Stimulated activated CD8-positive, alpha-beta memory T cell treated with anti-CD3 and anti-CD28 coated beads, Interleukin-7, amount 100 ng/mL, for 24 hours (primary cell): ENCODE measurements around the gene PI4K2B.
"Not testable (repeated sequence)": the region's sequence is repeated elsewhere in the genome, so short reads cannot be mapped to it uniquely, and the experiment has no call there.

Experiments
- DNase-seq: peaks from one replicate; pipeline ENCODE4 v3.0.0-alpha.2; 2020; ENCODE audit warnings: low read depth

The PI4K2B gene

GRCh38 chr4:25242195-25242594 is 8.4 kb downstream of the PI4K2B start:
- not testable (repeated sequence) for DNase-seq

DNA sequence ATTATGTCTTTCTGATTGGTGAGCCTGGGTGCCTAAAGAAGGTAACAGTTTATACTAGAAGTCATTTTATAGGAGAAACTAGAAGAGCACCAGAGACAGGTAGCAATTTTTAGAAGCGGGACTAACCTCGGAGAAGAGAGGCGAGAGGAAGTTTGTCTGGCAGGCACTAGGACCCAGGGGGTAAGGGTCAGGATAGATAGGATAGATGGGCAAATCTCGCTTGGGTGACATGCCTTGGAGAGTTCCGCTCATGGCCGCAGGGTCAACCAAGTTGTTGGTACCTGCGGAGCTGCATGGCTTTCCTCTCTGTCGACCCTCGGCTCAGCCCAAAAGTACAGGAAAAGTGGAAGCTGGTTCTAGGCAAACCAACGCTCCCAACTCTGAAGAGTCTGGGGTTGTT is 11.3 kb downstream of the PI4K2B start:
- DNase-seq: no peak

GRCh38 chr4:25246680-25247611 is 13.1 kb downstream of the PI4K2B start:
- no peak for DNase-seq

- not testable (repeated sequence) for DNase-seq
These were observed 15.0 kb downstream of the PI4K2B start for GRCh38 chr4:25248875-25249274.

DNA sequence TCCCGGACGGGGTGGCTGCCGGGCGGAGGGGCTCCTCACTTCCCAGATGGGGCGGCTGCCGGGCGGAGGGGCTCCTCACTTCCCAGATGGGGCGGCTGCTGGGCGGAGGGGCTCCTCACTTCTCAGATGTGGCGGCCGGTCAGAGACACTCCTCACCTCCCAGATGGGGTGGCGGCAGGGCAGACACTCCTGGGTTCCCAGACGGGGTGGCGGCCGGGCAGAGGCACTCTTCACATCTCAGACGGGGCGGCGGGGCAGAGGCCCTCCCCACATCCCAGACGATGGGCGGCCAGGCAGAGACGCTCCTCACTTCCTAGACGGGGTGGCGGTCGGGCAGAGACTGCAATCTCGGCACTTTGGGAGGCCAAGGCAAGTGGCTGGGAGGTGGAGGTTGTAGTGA is 15.7 kb downstream of the PI4K2B start:
- not testable (repeated sequence) for DNase-seq

DNA sequence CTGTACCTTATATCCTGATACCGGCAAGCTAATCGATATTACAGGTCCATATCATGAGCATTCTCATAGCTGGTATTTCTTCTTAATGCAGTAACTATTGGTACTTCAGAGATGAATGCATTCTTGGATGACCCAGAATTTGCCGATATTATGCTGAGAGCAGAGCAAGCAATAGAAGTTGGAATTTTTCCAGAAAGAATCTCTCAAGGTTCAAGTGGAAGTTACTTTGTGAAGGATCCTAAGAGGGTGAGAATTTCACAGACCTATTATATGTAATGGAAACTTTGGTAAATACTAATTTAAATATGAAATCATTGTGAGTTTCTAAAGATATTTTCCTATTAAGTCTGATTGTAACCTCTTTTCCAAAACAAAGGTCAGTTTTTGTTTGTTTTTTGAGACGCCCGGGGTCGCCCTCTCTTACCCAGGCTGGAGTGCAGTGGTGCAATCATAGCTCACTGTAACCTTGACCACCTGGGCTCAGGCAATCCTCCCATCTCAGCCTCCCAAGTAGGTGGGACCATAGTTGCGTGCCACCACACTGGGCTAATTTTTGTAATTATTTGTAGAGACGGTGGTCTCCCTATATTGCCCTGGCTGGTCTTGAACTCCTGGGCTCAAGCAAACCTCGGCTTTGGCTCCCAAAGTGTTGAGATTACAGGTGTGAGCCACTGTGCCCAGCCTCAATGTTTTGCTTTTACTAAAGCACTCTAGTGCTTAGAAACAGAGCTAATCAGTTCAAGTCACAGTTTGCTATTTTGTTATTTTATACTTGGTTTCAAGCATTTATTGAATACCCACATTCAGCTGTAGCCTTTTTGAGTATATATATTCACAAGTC is 18.6 kb downstream of the PI4K2B start:
- DNase-seq: no peak

GRCh38 chr4:25253071-25253445 is 19.2 kb downstream of the PI4K2B start:
- DNase-seq: no peak

DNA sequence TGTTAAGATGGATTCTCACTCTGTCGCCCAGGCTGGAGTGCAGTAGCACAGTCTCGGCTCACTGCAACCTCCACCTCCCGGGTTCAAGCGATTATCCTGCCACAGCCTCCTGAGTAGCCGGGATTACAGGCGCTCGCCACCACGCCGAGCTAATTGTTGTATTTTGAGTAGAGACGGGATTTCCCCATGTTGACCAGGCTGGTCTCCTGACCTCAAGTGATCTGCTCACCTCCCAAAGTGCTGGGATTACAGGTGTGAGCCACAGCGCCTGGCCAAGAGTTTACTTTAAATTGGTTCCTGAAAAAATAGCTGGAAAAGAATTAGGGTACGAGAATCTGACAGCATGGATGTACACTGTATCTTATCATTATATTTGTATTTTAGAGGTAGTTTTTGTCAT is 20.0 kb downstream of the PI4K2B start:
- DNase-seq: not testable (repeated sequence)

- no peak for DNase-seq
These were observed 25.2 kb downstream of the PI4K2B start for GRCh38 chr4:25258980-25259578.

DNA sequence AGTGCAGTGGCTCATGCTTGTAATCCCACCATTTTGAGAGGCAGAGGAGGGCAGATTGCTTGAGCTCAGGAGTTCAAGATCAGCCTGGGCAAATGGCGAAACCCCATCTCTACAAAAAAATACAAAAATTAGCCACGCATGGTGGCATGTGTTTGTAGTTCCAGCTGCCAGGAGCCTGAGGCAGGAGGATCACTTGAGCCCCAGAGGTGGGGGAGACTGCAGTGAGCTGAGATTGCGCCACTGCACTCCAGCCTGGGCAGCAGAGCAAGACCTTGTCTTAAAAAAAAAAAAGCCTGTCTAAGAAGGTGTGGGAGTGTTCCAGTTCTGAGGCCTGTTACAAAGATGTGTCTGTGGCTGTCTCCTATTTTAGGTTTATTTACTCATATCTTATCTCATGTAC is 38.0 kb downstream of the PI4K2B start:
- no peak for DNase-seq

DNA sequence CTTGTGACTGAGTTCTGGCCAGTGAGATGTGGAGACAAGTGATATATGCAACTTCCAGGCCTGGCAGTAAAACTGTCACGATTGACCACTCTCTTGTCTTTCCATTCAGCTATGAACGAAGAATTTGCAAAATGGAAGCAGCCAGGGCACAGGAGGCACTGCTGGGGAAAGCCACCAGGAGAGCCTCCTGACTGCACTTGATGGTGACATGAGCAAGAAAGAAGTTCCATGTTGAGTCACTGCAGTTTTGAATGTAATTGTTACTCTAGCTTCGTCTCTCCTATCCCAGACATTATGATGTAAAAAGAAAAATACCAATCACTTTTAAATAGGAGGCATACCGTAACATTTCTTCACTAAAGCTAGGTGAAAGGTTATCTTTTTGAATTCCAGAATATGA is 46.4 kb downstream of the PI4K2B start:
- no peak for DNase-seq

GRCh38 chr4:25283948-25284347 is 50.1 kb downstream of the PI4K2B start:
- DNase-seq: no peak

DNA sequence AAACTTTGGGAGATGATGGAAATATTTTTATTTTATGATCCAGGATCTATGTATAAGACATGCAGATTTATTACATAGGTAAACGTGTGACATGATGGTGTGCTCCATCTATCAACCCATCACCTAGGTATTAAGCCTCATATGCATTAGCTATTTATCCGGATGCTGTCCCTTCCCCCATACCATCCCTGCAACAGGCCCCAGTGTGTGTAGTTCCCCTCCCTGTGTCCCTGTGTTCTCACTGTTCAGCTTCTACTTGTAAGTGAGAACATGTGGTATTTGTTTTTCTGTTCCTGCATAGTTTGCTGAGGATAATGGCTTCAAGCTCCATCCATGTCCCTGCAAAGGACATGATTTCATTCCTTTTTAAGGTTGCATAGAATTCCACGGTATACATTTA is 50.6 kb downstream of the PI4K2B start:
- no peak for DNase-seq

DNA sequence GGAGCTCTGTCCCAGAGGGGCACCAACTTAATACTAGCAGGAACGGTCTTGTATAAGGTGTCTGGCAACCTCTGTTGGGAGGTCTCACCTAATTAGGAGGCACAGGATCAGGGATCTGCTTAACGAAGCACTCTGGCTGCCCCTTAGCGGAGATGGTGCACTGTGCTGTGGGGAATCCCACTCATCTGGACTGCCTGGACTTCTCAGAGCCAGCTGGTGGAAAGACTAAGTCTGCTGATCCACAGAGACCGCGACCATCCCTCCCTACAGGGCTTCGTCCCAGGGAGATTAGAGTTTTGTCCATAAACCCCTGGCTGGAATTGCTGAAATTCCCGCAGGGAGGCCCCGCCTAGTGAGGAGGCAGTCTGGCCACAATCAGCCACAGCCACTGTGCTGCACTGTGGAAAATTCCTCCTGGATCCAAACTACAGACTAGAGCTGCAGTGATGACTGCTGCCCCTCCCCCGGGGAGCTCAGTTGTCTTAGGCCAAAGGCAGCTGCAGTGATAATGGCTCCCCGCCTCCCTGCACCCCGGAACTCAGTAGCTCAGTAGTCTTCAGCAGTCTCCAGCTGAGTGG is 56.7 kb downstream of the PI4K2B start:
- no peak for DNase-seq

DNA sequence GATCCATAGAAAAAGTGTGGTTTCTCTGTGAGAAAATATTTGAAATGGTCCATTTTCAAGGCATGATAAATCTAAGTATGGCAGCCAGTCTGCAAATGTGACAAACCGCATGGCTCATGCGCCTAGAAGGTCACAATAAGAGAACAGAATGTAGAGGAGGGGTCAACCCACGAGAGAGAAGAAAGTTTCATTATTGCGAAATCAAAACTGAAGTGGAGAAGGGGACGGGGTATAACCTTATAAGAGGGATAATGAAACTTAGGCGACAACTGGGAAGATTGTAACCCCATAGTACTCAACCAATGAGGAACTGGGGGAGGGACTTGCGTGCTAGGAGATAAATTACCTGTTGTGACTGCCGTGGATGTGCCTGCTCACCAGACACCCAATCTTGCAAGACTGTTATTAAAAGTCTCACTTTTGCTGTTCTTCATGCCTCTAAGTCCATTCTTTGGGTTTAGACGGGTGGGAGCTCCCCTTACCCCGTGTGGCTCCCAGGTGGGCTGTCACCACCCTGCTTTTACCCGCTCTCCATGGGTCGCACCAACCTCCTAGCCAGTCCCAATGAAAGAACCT is 57.4 kb downstream of the PI4K2B start:
- DNase-seq: no peak

- DNase-seq: no peak
These were observed 63.9 kb downstream of the PI4K2B start for GRCh38 chr4:25297528-25298242.

- no peak for DNase-seq
These were observed 65.8 kb downstream of the PI4K2B start for GRCh38 chr4:25299476-25300203.

DNA sequence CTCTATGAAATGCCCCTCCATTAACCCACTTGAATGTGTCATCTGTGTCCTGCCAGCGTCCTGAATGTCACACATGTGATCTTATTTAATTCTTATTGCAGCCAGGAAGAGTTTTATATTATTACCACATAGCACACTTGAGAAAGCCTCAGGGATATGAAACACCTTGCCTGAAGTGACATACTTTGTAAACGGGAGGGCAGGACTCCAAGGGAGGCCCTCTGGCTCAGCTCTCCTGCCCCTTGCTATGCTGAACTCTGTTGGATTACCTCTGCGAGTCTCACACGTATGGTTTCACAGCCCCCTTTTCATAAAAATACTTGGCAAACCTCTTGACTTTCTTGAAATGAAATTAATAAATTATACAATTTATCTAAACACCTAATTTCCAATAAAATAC is 67.6 kb downstream of the PI4K2B start:
- DNase-seq: no peak

GRCh38 chr4:25302626-25303025 is 68.8 kb downstream of the PI4K2B start:
- DNase-seq: no peak

DNA sequence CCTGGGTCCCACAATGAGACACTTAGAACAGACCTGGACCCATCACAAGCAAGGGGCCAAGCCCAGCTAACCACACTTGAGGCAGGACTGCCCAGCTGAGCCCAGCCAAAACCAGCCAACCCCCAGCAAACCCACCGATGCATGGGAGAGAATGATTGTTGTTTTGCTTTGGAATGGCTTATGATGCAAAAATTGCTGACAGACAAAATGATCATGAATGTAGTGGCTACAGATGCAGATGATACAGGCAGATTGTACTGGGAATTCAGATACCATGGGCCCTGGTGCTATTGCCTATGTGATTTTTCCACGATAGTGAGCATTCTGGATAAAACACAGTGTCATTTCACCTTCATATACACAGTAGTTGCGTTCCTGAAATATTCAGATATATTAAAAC is 69.7 kb downstream of the PI4K2B start:
- no peak for DNase-seq
